ENCODE measurements around the gene KISS1.

The KISS1 gene

GRCh38 chr1:204181116-204181515 lies 15.2 kb downstream of the KISS1 start:
- no peak for TF ChIP-seq POLR2AphosphoS5 (IDR thresholded peaks at IDR 0.05; ENCODE audit: low read depth, low read length)
- no peak for TF ChIP-seq FOXP2 (optimal IDR thresholded peaks at IDR 0.05; ENCODE audit: borderline replicate concordance, extremely low read depth, extremely low read length, insufficient read depth)
- no peak for TF ChIP-seq TAF1 (IDR thresholded peaks at IDR 0.05; ENCODE audit: borderline replicate concordance, insufficient read depth, low read length)
- TF ChIP-seq SIN3A (IDR thresholded peaks at IDR 0.05; ENCODE audit: borderline replicate concordance, insufficient read depth, low read length): no peak
- TF ChIP-seq REST (IDR thresholded peaks at IDR 0.05; ENCODE audit: insufficient read depth in 1 of 2, low read depth in 2 of 2, low read length in 2 of 2): no peak

GRCh38 chr1:204180133-204180532 lies 16.2 kb downstream of the KISS1 start:
- TF ChIP-seq TAF1 (IDR thresholded peaks at IDR 0.05; ENCODE audit: borderline replicate concordance, insufficient read depth, low read length): no peak
- TF ChIP-seq REST (IDR thresholded peaks at IDR 0.05; ENCODE audit: insufficient read depth in 1 of 2, low read depth in 2 of 2, low read length in 2 of 2): no peak
- TF ChIP-seq FOXP2 (optimal IDR thresholded peaks at IDR 0.05; ENCODE audit: borderline replicate concordance, extremely low read depth, extremely low read length, insufficient read depth): no peak
- TF ChIP-seq SIN3A (IDR thresholded peaks at IDR 0.05; ENCODE audit: borderline replicate concordance, insufficient read depth, low read length): no peak
- no peak for TF ChIP-seq POLR2AphosphoS5 (IDR thresholded peaks at IDR 0.05; ENCODE audit: low read depth, low read length)

- TF ChIP-seq POLR2AphosphoS5 (IDR thresholded peaks at IDR 0.05; ENCODE audit: low read depth, low read length) (no peak), REST (IDR thresholded peaks at IDR 0.05; ENCODE audit: insufficient read depth in 1 of 2, low read depth in 2 of 2, low read length in 2 of 2) (peak in 1 of 2 experiments; percentile 74; a peak in 2 of 4 replicates), SIN3A (IDR thresholded peaks at IDR 0.05; ENCODE audit: borderline replicate concordance, insufficient read depth, low read length) (no peak)
These were observed 17.6 kb downstream of the KISS1 start for GRCh38 chr1:204178487-204179281.

GRCh38 chr1:204177133-204177532 lies 19.2 kb downstream of the KISS1 start:
- no peak for TF ChIP-seq TAF1 (IDR thresholded peaks at IDR 0.05; ENCODE audit: borderline replicate concordance, insufficient read depth, low read length)
- no peak for TF ChIP-seq REST (IDR thresholded peaks at IDR 0.05; ENCODE audit: insufficient read depth in 1 of 2, low read depth in 2 of 2, low read length in 2 of 2)
- no peak for TF ChIP-seq SIN3A (IDR thresholded peaks at IDR 0.05; ENCODE audit: borderline replicate concordance, insufficient read depth, low read length)
- no peak for TF ChIP-seq POLR2AphosphoS5 (IDR thresholded peaks at IDR 0.05; ENCODE audit: low read depth, low read length)
- TF ChIP-seq FOXP2 (optimal IDR thresholded peaks at IDR 0.05; ENCODE audit: borderline replicate concordance, extremely low read depth, extremely low read length, insufficient read depth): no peak
